IMR-90 (cell line): ENCODE data around the gene VASH1. TPM values are rescaled to one million over a fixed set of nuclear protein-coding genes. Genes with fewer than 3 reads are reported as not detected.

Experiments
- ATAC-seq: fragments of 200-7000 bp; cut with Tn5 transposase; 2 replicates; pipeline ENCODE4 v1.9.1; 2020; ENCODE audit warnings: low read depth, mild to moderate bottlenecking, moderate library complexity
- BruUV-seq: library from RNA; stranded (reverse); fragments of 400-500 nt; replicated peaks from 2 replicates; lab custom pipeline; 2021; lab: Mats Ljungman, UMichigan
- CTCF ChIA-PET: fragments of 300-600 bp; formaldehyde crosslinking; extraction: SDS; loops from one replicate; lab custom pipeline; 2021; ENCODE audit warnings: antibody characterized with exemption; lab: Yijun Ruan, JAX
- POLR2A ChIA-PET: fragments of 300-600 bp; sonication (Branson Sonifier 250); formaldehyde crosslinking; loops from one replicate; lab custom pipeline; 2022; ENCODE audit warnings: antibody characterized with exemption; ENCODE audit not compliant: unreplicated experiment; lab: Charles Lee
- DNase-seq: peaks from one replicate; pipeline ENCODE4 v3.0.0; 2013
- H2AFZ ChIP-seq: replicated peaks from 2 replicates; pipeline ENCODE3; 2013; ENCODE audit warnings: low read length, mild to moderate bottlenecking; ENCODE audit not compliant: poor library complexity
- H2AK5ac ChIP-seq: 2 replicates; pipeline ENCODE4 v1.6.1; 2013; ENCODE audit warnings: low read depth, low read length, inconsistent platforms
- H2AK9ac ChIP-seq: replicated peaks from 2 replicates; pipeline ENCODE3; 2013; ENCODE audit warnings: mild to moderate bottlenecking, low read depth, low read length, moderate library complexity; ENCODE audit not compliant: poor library complexity
- H2BK120ac ChIP-seq: 2 replicates; pipeline ENCODE4 v1.6.1; 2013; ENCODE audit warnings: low read depth, low read length, inconsistent platforms
- H2BK15ac ChIP-seq: 3 replicates; pipeline ENCODE4 v1.6.1; 2013; ENCODE audit warnings: low read depth, low read length, inconsistent platforms
- H2BK20ac ChIP-seq: 2 replicates; pipeline ENCODE4 v1.6.1; 2013; ENCODE audit warnings: low read depth, mild to moderate bottlenecking, inconsistent platforms, low read length, moderate library complexity
- H2BK5ac ChIP-seq: 2 replicates; pipeline ENCODE4 v1.6.1; 2013; ENCODE audit warnings: mild to moderate bottlenecking, low read depth, low read length, inconsistent platforms; ENCODE audit not compliant: poor library complexity, severe bottlenecking
- H3K14ac ChIP-seq: replicated peaks from 2 replicates; pipeline ENCODE4 v1.6.1; 2013; ENCODE audit warnings: low read depth, low read length, inconsistent platforms
- H3K18ac ChIP-seq: 2 replicates; pipeline ENCODE4 v1.6.1; 2013; ENCODE audit warnings: low read depth, low read length, control low read depth
- H3K23ac ChIP-seq: 2 replicates; pipeline ENCODE4 v1.6.1; 2013; ENCODE audit warnings: low read depth, low read length, inconsistent platforms
- H3K27ac ChIP-seq: 2 replicates; pipeline ENCODE4 v1.5.1; 2013; ENCODE audit warnings: mild to moderate bottlenecking, control low read depth, low read length; ENCODE audit not compliant: insufficient read depth
- H3K27me3 ChIP-seq: 2 replicates; pipeline ENCODE4 v1.6.1; 2013; ENCODE audit warnings: low read length; ENCODE audit not compliant: control insufficient read depth, insufficient read depth
- H3K36me3 ChIP-seq: 2 replicates; pipeline ENCODE4 v1.6.1; 2013; ENCODE audit warnings: low read length, mixed read lengths; ENCODE audit not compliant: control insufficient read depth, insufficient read depth
- H3K4ac ChIP-seq: 2 replicates; pipeline ENCODE4 v1.6.1; 2013; ENCODE audit warnings: low read depth, low read length, inconsistent platforms
- H3K4me1 ChIP-seq: 2 replicates; pipeline ENCODE4 v1.6.1; 2013; ENCODE audit warnings: low read length, mixed read lengths; ENCODE audit not compliant: control insufficient read depth, insufficient read depth
- H3K4me2 ChIP-seq: 2 replicates; pipeline ENCODE4 v1.6.1; 2013; ENCODE audit warnings: low read depth, mild to moderate bottlenecking, control low read depth, low read length, moderate library complexity
- H3K4me3 ChIP-seq: 2 replicates; pipeline ENCODE4 v1.5.1; 2013; ENCODE audit warnings: low read depth, mild to moderate bottlenecking, control low read depth, low read length, moderate library complexity; ENCODE audit not compliant: insufficient read depth
- H3K56ac ChIP-seq: 2 replicates; pipeline ENCODE4 v1.6.1; 2013; ENCODE audit warnings: low read length, inconsistent platforms; ENCODE audit not compliant: insufficient read depth; ENCODE audit errors: extremely low read depth
- H3K79me1 ChIP-seq, 2 experiments: 2 replicates each; pipeline ENCODE4 v1.6.1; 2013; ENCODE audit warnings: low read length in 2 of 2, inconsistent platforms in 1 of 2, low read depth in 1 of 2
- H3K9ac ChIP-seq: 2 replicates; pipeline ENCODE4 v1.6.1; 2013; ENCODE audit warnings: low read depth, low read length, control low read depth
- H3K9me1 ChIP-seq: 2 replicates; pipeline ENCODE4 v1.6.1; 2013; ENCODE audit warnings: low read length, inconsistent platforms; ENCODE audit not compliant: insufficient read depth
- H3K9me3 ChIP-seq: 2 replicates; pipeline ENCODE4 v1.6.1; 2013; ENCODE audit warnings: low read length; ENCODE audit not compliant: control insufficient read depth, insufficient read depth
- H4K20me1 ChIP-seq: 2 replicates; pipeline ENCODE4 v1.6.1; 2013; ENCODE audit warnings: low read length, inconsistent platforms; ENCODE audit not compliant: insufficient read depth
- H4K5ac ChIP-seq: 2 replicates; pipeline ENCODE4 v1.6.1; 2013; ENCODE audit warnings: mild to moderate bottlenecking, low read depth, low read length, control low read depth
- H4K8ac ChIP-seq, 2 experiments: 2 replicates each; pipeline ENCODE4 v1.6.1; 2013; ENCODE audit warnings: low read depth in 2 of 2, low read length in 2 of 2, control low read depth in 1 of 2, inconsistent platforms in 1 of 2
- H4K91ac ChIP-seq: 2 replicates; pipeline ENCODE4 v1.6.1; 2013; ENCODE audit warnings: low read depth, low read length, inconsistent platforms; ENCODE audit not compliant: insufficient read depth
- CTCF ChIP-seq: conservative IDR thresholded peaks from 2 replicates; pipeline ENCODE4 v1.5.1; 2012; ENCODE audit warnings: mild to moderate bottlenecking, low read depth, low read length, improper control_type of control experiment
- ELK1 ChIP-seq: fragments of 150-350 bp; IDR thresholded peaks from 2 replicates; pipeline ENCODE4 v1.6.1; 2016; ENCODE audit warnings: low read depth, mild to moderate bottlenecking, low read length, moderate library complexity, borderline replicate concordance
- FOS ChIP-seq: fragments of 150-350 bp; IDR thresholded peaks from 2 replicates; pipeline ENCODE4 v1.6.1; 2016; ENCODE audit warnings: low read depth, low read length
- MXI1 ChIP-seq: IDR thresholded peaks from 2 replicates; pipeline ENCODE4 v1.6.1; 2012; ENCODE audit warnings: low read depth, mild to moderate bottlenecking, low read length, moderate library complexity, borderline replicate concordance
- NFE2L2 ChIP-seq: fragments of 150-350 bp; IDR thresholded peaks from 2 replicates; pipeline ENCODE4 v1.6.1; 2016; ENCODE audit warnings: low read depth, mild to moderate bottlenecking, low read length
- RAD21 ChIP-seq: IDR thresholded peaks from 2 replicates; pipeline ENCODE4 v1.6.1; 2012; ENCODE audit warnings: low read length, improper control_type of control experiment
- SMC3 ChIP-seq: fragments of 150-350 bp; IDR thresholded peaks from 2 replicates; pipeline ENCODE4 v1.6.1; 2016; ENCODE audit warnings: low read depth, mild to moderate bottlenecking, antibody characterized with exemption, low read length, moderate library complexity
- WGBS, 2 experiments: methylation state at CpG; one replicate each; pipeline versions ENCODE4 v1.1.5 to v1.1.7; 2013; ENCODE audit warnings: missing lambda C conversion rate in 2 of 2; ENCODE audit not compliant: insufficient read length in 1 of 2; ENCODE audit errors: extremely low coverage in 2 of 2; 5-methylcytosine and 5-hydroxymethylcytosine counted together
- dilution Hi-C: fragments of 300-500 bp; cut with HindIII; formaldehyde crosslinking; loops from one replicate; pipeline ENCODE4 v1.14.3; 2018; ENCODE audit warnings: low sequenced_read_pairs; ENCODE audit not compliant: unreplicated experiment
- in situ Hi-C: fragments of 300-500 bp; cut with MboI; formaldehyde crosslinking; loops from 3 replicates; pipeline ENCODE4 v1.14.3; 2019; ENCODE audit warnings: low sequenced_read_pairs, inconsistent platforms, mixed read lengths
- intact Hi-C: fragments of 100-400 bp; cut with micrococcal nuclease; formaldehyde crosslinking; loops from 2 replicates; pipeline ENCODE4 v1.10.0; 2022
- polyA plus RNA-seq, 3 experiments: library from polyadenylated mRNA; depleted of rRNA; stranded (reverse); fragments of >200 nt; gene quantifications; 2 replicates each; pipeline ENCODE4 v1.2.3, GENCODE V29; 2012; ENCODE audit warnings: low replicate concordance in 1 of 3
- total RNA-seq: library from RNA; depleted of rRNA; stranded (reverse); fragments of >200 nt; gene quantifications from 2 replicates; pipeline ENCODE4 v1.2.3, GENCODE V29; 2012
- TF ChIP-seq, protein P1 (sequence below): fragments of 150-350 bp; IDR thresholded peaks from 2 replicates; pipeline ENCODE4 v1.6.1; 2017; ENCODE audit warnings: mild to moderate bottlenecking, antibody characterized with exemption, low read length, low read depth

The VASH1 gene
- total and polyA plus RNA-seq, 2 of the 4 experiments (the other 2 are of a cell fraction): 2.0 to 9.5 TPM

DNA sequence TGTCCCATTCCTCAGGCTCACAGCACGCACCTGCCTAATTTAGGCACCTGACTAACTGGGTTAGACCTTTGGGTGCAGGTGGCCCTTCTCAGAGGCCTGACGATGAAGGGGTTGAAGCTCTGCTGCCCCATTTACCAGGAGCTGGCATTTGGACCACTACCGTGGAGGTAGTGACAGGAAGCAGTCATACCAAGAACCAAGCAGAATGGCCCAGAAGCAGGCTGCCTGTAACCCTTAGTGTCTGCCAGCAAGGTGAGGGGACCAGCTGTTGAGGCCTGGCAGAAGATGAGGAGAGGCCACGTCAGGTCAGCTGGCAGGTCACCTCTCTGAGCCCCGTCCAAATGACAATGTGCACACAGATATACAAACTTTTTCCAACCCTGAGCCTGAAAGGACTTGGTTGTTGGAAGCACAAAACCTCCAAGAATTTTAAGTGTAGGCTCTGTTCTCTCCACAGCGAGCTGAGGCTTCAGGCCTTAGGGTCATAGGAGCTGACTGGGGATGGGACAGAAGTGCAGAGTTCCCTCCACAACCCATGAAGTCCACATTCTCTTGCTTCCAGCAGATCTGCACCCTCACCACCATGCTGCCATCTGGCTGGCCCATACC is 23.1 kb downstream of the VASH1 start:
- no peak overlapping the region for H4K5ac ChIP-seq
- BruUV-seq: no TSS peak
- H2BK120ac ChIP-seq: no peak overlapping the region
- no peak overlapping the region for H2BK15ac ChIP-seq
- ChIA-PET POLR2A (no interaction called here), CTCF (interaction anchor here (0.7 to 2.2 kb wide), 3 partner anchors 13 to 75 kb away, joined by 3 to 17 read pairs (median 4); no protein-coding TSS in a partner anchor)
- WGBS, 2 experiments: 100% methylated on average over 2 of the region's 6 CpGs; no CpG with 5 or more reads in 1 of the 2 experiments
- no peak overlapping the region for H3K18ac ChIP-seq
- no peak overlapping the region for H4K8ac ChIP-seq
- no peak for TF ChIP-seq SMC3
- no peak for TF ChIP-seq RAD21
- no peak for TF ChIP-seq MXI1
- TF ChIP-seq CTCF: no peak
- no peak for TF ChIP-seq NFE2L2
- TF ChIP-seq ELK1: no peak
- TF ChIP-seq, protein P1, sequence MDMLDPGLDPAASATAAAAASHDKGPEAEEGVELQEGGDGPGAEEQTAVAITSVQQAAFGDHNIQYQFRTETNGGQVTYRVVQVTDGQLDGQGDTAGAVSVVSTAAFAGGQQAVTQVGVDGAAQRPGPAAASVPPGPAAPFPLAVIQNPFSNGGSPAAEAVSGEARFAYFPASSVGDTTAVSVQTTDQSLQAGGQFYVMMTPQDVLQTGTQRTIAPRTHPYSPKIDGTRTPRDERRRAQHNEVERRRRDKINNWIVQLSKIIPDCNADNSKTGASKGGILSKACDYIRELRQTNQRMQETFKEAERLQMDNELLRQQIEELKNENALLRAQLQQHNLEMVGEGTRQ: no peak
- TF ChIP-seq FOS: no peak
- no peak overlapping the region for H3K4me3 ChIP-seq
- no peaks in the 10 kb centered on the region for H4K20me1 ChIP-seq
- ATAC-seq (no peak; the same call in 1 of the 2 replicates), DNase-seq (no peak)
- peak overlapping the region; percentile 35 for H2AFZ ChIP-seq
- no peaks in the 10 kb centered on the region for H3K9me3 ChIP-seq
- peaks cover 4% of the 10 kb centered on the region; the same call in 1 of the 2 replicates for H3K4me1 ChIP-seq
- H3K27ac ChIP-seq: no peak overlapping the region
- H3K4me2 ChIP-seq: no peak overlapping the region
- no peak overlapping the region for H3K23ac ChIP-seq
- no peak overlapping the region for H3K9ac ChIP-seq
- no peaks in the 10 kb centered on the region for H3K27me3 ChIP-seq
- H2AK5ac ChIP-seq: no peak overlapping the region
- no peak overlapping the region for H3K56ac ChIP-seq
- H4K91ac ChIP-seq: no peak overlapping the region
- no peak overlapping the region for H3K14ac ChIP-seq
- peak overlapping the region; percentile 52 for H2AK9ac ChIP-seq
- H2BK20ac ChIP-seq: no peak overlapping the region
- intact Hi-C loops (loop anchor here (1.0 kb wide), 1 partner anchor 74 kb away; no protein-coding TSS in a partner anchor), dilution Hi-C loops (no loop called here), in situ Hi-C loops (loop anchor here (5.0 kb wide), 1 partner anchor 67 kb away; no protein-coding TSS in a partner anchor)
- no peak overlapping the region for H2BK5ac ChIP-seq
- peaks cover 2% of the 10 kb centered on the region; the same call in 1 of the 2 replicates for H3K9me1 ChIP-seq
- no peak overlapping the region for H3K4ac ChIP-seq
- H3K36me3 ChIP-seq: peaks cover 12% of the 10 kb centered on the region
- H3K79me1 ChIP-seq: no peaks in the 10 kb centered on the region
